Measurements from ENCODE around the gene OPRL1.
A peak's percentile ranks its signal among the peaks of the same experiment; 100 is the strongest.

The OPRL1 gene

GRCh38 chr20:64140061-64140931, 60.4 kb downstream of the OPRL1 start:
- Histone ChIP-seq H3K9me3 (ENCODE audit: control insufficient read depth, insufficient read depth, low read depth, low read length) (no peaks in the 10 kb centered on the region), H3K27ac (ENCODE audit: extremely low read depth, low read depth, low read length) (no peak overlapping the region), H3K36me3 (ENCODE audit: control insufficient read depth in 2 of 2, insufficient read depth in 1 of 2, low read length in 2 of 2) (no peaks in the 10 kb centered on the region), H3K4me3 (ENCODE audit: low read depth, low read length) (no peak overlapping the region), H3K4me1 (ENCODE audit: control insufficient read depth, insufficient read depth, low read length) (no peaks in the 10 kb centered on the region)
- ChIA-PET POLR2A (interaction anchor here (0.6 kb wide), 1 partner anchor 111 kb away, joined by 3 read pairs; no protein-coding TSS in a partner anchor), CTCF (interaction anchor here (1.8 kb wide), 1 partner anchor 20 kb away, joined by 5 read pairs; no protein-coding TSS in a partner anchor)
- peak; percentile 94 for TF ChIP-seq EGR2 (tag by site-specific recombination; IDR thresholded peaks at IDR 0.05; ENCODE audit: low read depth)
- no peak for TF ChIP-seq ZBTB48 (tag by site-specific recombination; IDR thresholded peaks at IDR 0.05)
- no peak for TF ChIP-seq OSR2 (tag by site-specific recombination; IDR thresholded peaks at IDR 0.05)
- TF ChIP-seq MZF1 (tag by site-specific recombination; IDR thresholded peaks at IDR 0.05; ENCODE audit: borderline replicate concordance) = no peak
- no peak for TF ChIP-seq HOXC10 (CRISPR knock-in tag; IDR thresholded peaks at IDR 0.05)
- TF ChIP-seq ZNF621 (tag by site-specific recombination; IDR thresholded peaks at IDR 0.05) = no peak
- TF ChIP-seq ZFHX2 (tag by site-specific recombination; conservative IDR thresholded peaks at IDR 0.05) = peak; percentile 91
- TF ChIP-seq ZNF366 (tag by site-specific recombination; conservative IDR thresholded peaks at IDR 0.05) = no peak
- TF ChIP-seq, protein P1, sequence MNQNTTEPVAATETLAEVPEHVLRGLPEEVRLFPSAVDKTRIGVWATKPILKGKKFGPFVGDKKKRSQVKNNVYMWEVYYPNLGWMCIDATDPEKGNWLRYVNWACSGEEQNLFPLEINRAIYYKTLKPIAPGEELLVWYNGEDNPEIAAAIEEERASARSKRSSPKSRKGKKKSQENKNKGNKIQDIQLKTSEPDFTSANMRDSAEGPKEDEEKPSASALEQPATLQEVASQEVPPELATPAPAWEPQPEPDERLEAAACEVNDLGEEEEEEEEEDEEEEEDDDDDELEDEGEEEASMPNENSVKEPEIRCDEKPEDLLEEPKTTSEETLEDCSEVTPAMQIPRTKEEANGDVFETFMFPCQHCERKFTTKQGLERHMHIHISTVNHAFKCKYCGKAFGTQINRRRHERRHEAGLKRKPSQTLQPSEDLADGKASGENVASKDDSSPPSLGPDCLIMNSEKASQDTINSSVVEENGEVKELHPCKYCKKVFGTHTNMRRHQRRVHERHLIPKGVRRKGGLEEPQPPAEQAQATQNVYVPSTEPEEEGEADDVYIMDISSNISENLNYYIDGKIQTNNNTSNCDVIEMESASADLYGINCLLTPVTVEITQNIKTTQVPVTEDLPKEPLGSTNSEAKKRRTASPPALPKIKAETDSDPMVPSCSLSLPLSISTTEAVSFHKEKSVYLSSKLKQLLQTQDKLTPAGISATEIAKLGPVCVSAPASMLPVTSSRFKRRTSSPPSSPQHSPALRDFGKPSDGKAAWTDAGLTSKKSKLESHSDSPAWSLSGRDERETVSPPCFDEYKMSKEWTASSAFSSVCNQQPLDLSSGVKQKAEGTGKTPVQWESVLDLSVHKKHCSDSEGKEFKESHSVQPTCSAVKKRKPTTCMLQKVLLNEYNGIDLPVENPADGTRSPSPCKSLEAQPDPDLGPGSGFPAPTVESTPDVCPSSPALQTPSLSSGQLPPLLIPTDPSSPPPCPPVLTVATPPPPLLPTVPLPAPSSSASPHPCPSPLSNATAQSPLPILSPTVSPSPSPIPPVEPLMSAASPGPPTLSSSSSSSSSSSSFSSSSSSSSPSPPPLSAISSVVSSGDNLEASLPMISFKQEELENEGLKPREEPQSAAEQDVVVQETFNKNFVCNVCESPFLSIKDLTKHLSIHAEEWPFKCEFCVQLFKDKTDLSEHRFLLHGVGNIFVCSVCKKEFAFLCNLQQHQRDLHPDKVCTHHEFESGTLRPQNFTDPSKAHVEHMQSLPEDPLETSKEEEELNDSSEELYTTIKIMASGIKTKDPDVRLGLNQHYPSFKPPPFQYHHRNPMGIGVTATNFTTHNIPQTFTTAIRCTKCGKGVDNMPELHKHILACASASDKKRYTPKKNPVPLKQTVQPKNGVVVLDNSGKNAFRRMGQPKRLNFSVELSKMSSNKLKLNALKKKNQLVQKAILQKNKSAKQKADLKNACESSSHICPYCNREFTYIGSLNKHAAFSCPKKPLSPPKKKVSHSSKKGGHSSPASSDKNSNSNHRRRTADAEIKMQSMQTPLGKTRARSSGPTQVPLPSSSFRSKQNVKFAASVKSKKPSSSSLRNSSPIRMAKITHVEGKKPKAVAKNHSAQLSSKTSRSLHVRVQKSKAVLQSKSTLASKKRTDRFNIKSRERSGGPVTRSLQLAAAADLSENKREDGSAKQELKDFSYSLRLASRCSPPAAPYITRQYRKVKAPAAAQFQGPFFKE (tag by site-specific recombination; IDR thresholded peaks at IDR 0.05; ENCODE audit: borderline replicate concordance) = no peak
- TF ChIP-seq ZNF114 (tag by site-specific recombination; IDR thresholded peaks at IDR 0.05) = no peak
- no peak for TF ChIP-seq ZXDB (tag by site-specific recombination; IDR thresholded peaks at IDR 0.05)
- no peak for TF ChIP-seq ZNF146 (tag by site-specific recombination; IDR thresholded peaks at IDR 0.05)
- TF ChIP-seq YY1 (tag by site-specific recombination; IDR thresholded peaks at IDR 0.05) = no peak
- TF ChIP-seq, protein P2, sequence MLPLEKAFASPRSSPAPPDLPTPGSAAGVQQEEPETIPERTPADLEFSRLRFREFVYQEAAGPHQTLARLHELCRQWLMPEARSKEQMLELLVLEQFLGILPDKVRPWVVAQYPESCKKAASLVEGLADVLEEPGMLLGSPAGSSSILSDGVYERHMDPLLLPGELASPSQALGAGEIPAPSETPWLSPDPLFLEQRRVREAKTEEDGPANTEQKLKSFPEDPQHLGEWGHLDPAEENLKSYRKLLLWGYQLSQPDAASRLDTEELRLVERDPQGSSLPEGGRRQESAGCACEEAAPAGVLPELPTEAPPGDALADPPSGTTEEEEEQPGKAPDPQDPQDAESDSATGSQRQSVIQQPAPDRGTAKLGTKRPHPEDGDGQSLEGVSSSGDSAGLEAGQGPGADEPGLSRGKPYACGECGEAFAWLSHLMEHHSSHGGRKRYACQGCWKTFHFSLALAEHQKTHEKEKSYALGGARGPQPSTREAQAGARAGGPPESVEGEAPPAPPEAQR (tag by site-specific recombination; IDR thresholded peaks at IDR 0.05) = no peak

GRCh38 chr20:64140956-64141355, 61.1 kb downstream of the OPRL1 start:
- no peaks in the 10 kb centered on the region for H3K36me3 ChIP-seq (ENCODE audit: control insufficient read depth in 2 of 2, insufficient read depth in 1 of 2, low read length in 2 of 2)
- ChIA-PET POLR2A (no interaction called here), CTCF (interaction anchor here (1.8 kb wide), 1 partner anchor 20 kb away, joined by 5 read pairs; no protein-coding TSS in a partner anchor)
- H3K4me3 ChIP-seq (ENCODE audit: low read depth, low read length) = no peak overlapping the region
- no peak overlapping the region for H3K27ac ChIP-seq (ENCODE audit: extremely low read depth, low read depth, low read length)
- H3K4me1 ChIP-seq (ENCODE audit: control insufficient read depth, insufficient read depth, low read length) = no peaks in the 10 kb centered on the region
- H3K9me3 ChIP-seq (ENCODE audit: control insufficient read depth, insufficient read depth, low read depth, low read length) = no peaks in the 10 kb centered on the region
- TF ChIP-seq ZNF292 (tag by site-specific recombination; IDR thresholded peaks at IDR 0.05; ENCODE audit: borderline replicate concordance, low read depth) (no peak), ZNF510 (tag by site-specific recombination; IDR thresholded peaks at IDR 0.05; ENCODE audit: insufficient replicate concordance) (no peak), ZNF692 (tag by site-specific recombination; IDR thresholded peaks at IDR 0.05) (no peak), PRDM4 (tag by site-specific recombination; IDR thresholded peaks at IDR 0.05) (no peak), ZNF777 (tag by site-specific recombination; IDR thresholded peaks at IDR 0.05; ENCODE audit: borderline replicate concordance) (no peak), ZIC2 (tag by site-specific recombination; IDR thresholded peaks at IDR 0.05) (no peak), ZNF549 (tag by site-specific recombination; IDR thresholded peaks at IDR 0.05) (no peak), ZBTB20 (tag by site-specific recombination; IDR thresholded peaks at IDR 0.05) (no peak), KLF10 (tag by site-specific recombination; IDR thresholded peaks at IDR 0.05) (no peak), ZBTB8A (tag by site-specific recombination; IDR thresholded peaks at IDR 0.05) (no peak)

Measured in HEK293 (cell line).